ENCODE results near the gene MRPL51.

DNA sequence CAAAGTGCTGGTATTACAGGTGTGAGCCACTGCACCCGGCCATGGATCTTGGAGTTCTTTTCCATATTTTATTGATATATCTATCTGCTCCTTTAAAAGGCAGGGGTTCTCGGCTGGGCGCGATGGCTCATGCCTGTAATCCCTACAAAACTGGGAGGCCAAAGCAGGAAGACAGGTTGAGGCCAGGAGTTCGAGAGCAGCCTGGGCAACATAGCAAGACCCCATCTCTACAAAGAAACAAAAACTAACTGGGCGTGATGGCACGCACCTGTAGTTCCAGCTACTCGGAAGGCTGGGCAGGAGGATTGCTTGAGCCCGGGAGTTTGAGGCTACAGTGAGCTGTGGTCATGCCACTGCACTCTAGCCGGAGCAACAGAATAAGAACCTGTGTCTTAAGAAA is 29.1 kb upstream of the MRPL51 start:
- TF ChIP-seq, protein P1, sequence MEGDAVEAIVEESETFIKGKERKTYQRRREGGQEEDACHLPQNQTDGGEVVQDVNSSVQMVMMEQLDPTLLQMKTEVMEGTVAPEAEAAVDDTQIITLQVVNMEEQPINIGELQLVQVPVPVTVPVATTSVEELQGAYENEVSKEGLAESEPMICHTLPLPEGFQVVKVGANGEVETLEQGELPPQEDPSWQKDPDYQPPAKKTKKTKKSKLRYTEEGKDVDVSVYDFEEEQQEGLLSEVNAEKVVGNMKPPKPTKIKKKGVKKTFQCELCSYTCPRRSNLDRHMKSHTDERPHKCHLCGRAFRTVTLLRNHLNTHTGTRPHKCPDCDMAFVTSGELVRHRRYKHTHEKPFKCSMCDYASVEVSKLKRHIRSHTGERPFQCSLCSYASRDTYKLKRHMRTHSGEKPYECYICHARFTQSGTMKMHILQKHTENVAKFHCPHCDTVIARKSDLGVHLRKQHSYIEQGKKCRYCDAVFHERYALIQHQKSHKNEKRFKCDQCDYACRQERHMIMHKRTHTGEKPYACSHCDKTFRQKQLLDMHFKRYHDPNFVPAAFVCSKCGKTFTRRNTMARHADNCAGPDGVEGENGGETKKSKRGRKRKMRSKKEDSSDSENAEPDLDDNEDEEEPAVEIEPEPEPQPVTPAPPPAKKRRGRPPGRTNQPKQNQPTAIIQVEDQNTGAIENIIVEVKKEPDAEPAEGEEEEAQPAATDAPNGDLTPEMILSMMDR (IDR thresholded peaks at IDR 0.05; ENCODE audit: insufficient read depth, low read length) = no peak
- TF ChIP-seq POLR2AphosphoS5 (IDR thresholded peaks at IDR 0.05; ENCODE audit: low read depth) (no peak), SPI1 (IDR thresholded peaks at IDR 0.05; ENCODE audit: borderline replicate concordance, low read depth) (no peak)
- TF ChIP-seq, protein P2, sequence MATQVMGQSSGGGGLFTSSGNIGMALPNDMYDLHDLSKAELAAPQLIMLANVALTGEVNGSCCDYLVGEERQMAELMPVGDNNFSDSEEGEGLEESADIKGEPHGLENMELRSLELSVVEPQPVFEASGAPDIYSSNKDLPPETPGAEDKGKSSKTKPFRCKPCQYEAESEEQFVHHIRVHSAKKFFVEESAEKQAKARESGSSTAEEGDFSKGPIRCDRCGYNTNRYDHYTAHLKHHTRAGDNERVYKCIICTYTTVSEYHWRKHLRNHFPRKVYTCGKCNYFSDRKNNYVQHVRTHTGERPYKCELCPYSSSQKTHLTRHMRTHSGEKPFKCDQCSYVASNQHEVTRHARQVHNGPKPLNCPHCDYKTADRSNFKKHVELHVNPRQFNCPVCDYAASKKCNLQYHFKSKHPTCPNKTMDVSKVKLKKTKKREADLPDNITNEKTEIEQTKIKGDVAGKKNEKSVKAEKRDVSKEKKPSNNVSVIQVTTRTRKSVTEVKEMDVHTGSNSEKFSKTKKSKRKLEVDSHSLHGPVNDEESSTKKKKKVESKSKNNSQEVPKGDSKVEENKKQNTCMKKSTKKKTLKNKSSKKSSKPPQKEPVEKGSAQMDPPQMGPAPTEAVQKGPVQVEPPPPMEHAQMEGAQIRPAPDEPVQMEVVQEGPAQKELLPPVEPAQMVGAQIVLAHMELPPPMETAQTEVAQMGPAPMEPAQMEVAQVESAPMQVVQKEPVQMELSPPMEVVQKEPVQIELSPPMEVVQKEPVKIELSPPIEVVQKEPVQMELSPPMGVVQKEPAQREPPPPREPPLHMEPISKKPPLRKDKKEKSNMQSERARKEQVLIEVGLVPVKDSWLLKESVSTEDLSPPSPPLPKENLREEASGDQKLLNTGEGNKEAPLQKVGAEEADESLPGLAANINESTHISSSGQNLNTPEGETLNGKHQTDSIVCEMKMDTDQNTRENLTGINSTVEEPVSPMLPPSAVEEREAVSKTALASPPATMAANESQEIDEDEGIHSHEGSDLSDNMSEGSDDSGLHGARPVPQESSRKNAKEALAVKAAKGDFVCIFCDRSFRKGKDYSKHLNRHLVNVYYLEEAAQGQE (IDR thresholded peaks at IDR 0.05; ENCODE audit: insufficient replicate concordance, low read depth) = no peak
